Left lung (tissue), 10 donors: ENCODE data around the gene BOD1. TPM values are rescaled to one million over a fixed set of nuclear protein-coding genes. Genes with fewer than 3 reads are reported as not detected.

Source experiments
- ATAC-seq: fragments of 200-7000 bp; cut with Tn5 transposase; one replicate; pipeline ENCODE4 v1.9.1; 2020; ENCODE audit warnings: moderate library complexity
- DNase-seq, 4 donors: peaks; one replicate each; pipeline ENCODE4 v3.0.0-alpha.2; 2013 to 2020
- H3K27ac ChIP-seq, 2 donors: fragments of 200-600 bp; sonication (generic) in 1 of 2; one replicate each; pipeline versions ENCODE4 v1.5.0 to v1.8.0; 2020 to 2021
- H3K27me3 ChIP-seq, 2 donors: fragments of 200-600 bp; sonication (generic) in 1 of 2; one replicate each; pipeline versions ENCODE4 v1.5.0 to v1.8.0; 2020 to 2021
- H3K36me3 ChIP-seq, 2 donors: fragments of 200-600 bp; sonication (generic) in 1 of 2; one replicate each; pipeline versions ENCODE4 v1.5.0 to v1.8.0; 2020 to 2021
- H3K4me1 ChIP-seq, 2 donors: fragments of 200-600 bp; one replicate each; pipeline ENCODE4 v1.8.0; 2021
- H3K4me3 ChIP-seq, 2 donors: fragments of 200-600 bp; sonication (generic) in 1 of 2; one replicate each; pipeline versions ENCODE4 v1.5.0 to v1.8.0; 2020 to 2021; ENCODE audit warnings: mild to moderate bottlenecking in 1 of 2
- H3K9me3 ChIP-seq, 2 donors: fragments of 200-600 bp; sonication (generic) in 1 of 2; one replicate each; pipeline versions ENCODE4 v1.5.0 to v1.8.0; 2020 to 2021
- intact Hi-C, 2 donors: fragments of 100-400 bp; cut with DNase I; formaldehyde crosslinking; loops; one replicate each; pipeline versions ENCODE4 v1.11.2 to v1.14.2; 2022
- polyA plus RNA-seq, 6 donors: library from polyadenylated mRNA; unstranded; fragments of 120-200 nt; gene quantifications; one replicate each; pipeline ENCODE4 v1.2.1, GENCODE V29; 2013; ENCODE audit not compliant: insufficient read length in 6 of 6
- total RNA-seq, 2 donors: library from RNA; stranded (reverse); fragmentation: NEBNext Ultra II Directional; extraction: Animal tissue kit (Norgen Biotek cat#: 25700); gene quantifications; one replicate each; pipeline ENCODE4 v1.2.1, GENCODE V29; 2021
- TF ChIP-seq, protein P1 (sequence below), 2 donors: fragments of 200-600 bp; sonication (generic) in 1 of 2; IDR thresholded peaks; one replicate each; pipeline versions ENCODE4 v1.5.0 to v1.8.0; 2021; ENCODE audit warnings: antibody characterized with exemption in 2 of 2
- donor health status: DM: no; HTN: yes; CAD: no.
- donor health status: DM: no; HTN: no; CAD: no.

BOD1 gene
- total and polyA plus RNA-seq, 8 donors = 37.4 to 156 (median 124) TPM

DNA sequence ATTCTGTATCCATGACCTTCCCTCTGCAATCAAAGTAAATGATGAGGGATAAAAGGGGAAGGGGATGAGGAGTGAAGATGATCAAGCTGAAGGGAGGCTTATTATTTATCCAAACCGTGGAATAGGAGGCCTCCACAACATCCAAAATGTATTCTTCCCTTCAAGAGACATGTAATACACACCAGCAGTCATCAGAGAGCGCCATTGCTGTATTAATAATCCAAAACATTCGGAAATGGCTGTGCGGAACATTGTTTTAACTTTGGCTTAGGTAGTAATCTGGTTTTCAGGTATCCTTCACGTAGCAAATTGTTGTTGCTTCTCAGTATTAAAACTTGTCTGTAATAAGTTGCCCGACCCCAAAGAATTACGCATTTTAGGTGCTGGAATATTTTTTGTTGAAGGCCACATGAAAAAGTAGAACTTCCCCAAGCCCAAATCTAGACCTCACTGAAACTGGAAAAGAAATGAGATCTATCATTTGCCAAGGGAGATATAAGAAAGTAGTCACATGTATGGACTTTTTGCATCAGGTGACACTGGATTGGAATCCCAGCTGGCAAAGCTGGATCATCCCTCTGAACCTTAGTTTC is 2.6 kb upstream of the BOD1 start:
- H3K4me1 ChIP-seq = peaks cover 16 to 28% of the 10 kb centered on the region in 2 donors
- peak in 2 of 4 donors; percentile 44 to 64 for DNase-seq
- TF ChIP-seq, protein P1, sequence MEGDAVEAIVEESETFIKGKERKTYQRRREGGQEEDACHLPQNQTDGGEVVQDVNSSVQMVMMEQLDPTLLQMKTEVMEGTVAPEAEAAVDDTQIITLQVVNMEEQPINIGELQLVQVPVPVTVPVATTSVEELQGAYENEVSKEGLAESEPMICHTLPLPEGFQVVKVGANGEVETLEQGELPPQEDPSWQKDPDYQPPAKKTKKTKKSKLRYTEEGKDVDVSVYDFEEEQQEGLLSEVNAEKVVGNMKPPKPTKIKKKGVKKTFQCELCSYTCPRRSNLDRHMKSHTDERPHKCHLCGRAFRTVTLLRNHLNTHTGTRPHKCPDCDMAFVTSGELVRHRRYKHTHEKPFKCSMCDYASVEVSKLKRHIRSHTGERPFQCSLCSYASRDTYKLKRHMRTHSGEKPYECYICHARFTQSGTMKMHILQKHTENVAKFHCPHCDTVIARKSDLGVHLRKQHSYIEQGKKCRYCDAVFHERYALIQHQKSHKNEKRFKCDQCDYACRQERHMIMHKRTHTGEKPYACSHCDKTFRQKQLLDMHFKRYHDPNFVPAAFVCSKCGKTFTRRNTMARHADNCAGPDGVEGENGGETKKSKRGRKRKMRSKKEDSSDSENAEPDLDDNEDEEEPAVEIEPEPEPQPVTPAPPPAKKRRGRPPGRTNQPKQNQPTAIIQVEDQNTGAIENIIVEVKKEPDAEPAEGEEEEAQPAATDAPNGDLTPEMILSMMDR (IDR thresholded peaks at IDR 0.05) = peak; percentile 61 to 64
- no peak overlapping the region for H3K27ac ChIP-seq
- H3K4me3 ChIP-seq = no peak overlapping the region
- no peaks in the 10 kb centered on the region for H3K36me3 ChIP-seq
- H3K27me3 ChIP-seq = no peaks in the 10 kb centered on the region
- H3K9me3 ChIP-seq = no peaks in the 10 kb centered on the region
- intact Hi-C loops = loop anchor here (2.0 to 10.0 kb wide), 2 partner anchors 354 to 356 kb away; no protein-coding TSS in a partner anchor
- ATAC-seq = peak; percentile 32

DNA sequence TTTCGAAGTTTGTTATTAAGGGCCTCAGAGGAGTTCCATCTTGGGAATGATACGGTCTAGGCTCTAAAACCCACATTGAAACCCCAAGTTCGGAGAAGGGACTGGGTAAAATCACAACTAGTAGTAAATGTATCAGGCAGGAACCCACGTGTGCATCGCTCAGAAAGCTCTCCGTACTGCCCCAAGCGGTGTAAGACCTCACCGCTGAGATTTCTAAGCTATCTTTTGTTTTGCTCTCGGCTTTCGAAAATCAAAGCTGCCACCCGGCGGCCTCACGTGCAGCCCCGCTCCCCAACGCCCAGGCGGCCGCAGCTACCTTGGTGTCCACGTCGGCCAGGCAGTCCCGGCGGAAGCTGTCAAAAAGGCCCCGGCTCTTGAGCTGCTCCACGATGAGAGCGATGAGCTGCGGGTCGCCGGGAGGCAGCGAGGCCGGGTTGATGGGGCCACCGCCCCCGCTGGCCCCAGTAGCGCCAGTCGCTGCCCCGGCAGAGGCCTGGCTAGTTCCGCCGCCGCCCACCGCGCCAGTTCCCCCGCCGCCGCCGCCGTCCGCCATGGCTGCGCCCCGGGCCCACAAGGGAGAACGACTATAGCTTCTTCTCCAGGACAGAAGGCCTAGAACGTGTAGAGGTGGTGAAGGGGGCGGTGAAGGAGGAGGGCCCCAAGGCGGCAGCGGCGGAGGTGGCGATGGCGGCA is 420 bp downstream of the BOD1 start:
- H3K36me3 ChIP-seq = peaks cover 0 to 27% of the 10 kb centered on the region in 2 donors
- H3K4me3 ChIP-seq = peak overlapping the region; percentile 88 to 94
- no peaks in the 10 kb centered on the region for H3K9me3 ChIP-seq
- intact Hi-C loops = loop anchor here in 1 of 2 donors (10.0 kb wide), 1 partner anchor 359 kb away; no protein-coding TSS in a partner anchor
- H3K27me3 ChIP-seq = no peaks in the 10 kb centered on the region
- ATAC-seq (peak; percentile 76), DNase-seq (peak in 3 of 4 donors; percentile 61 to 77 (median 63))
- H3K4me1 ChIP-seq = peaks cover 16 to 42% of the 10 kb centered on the region in 2 donors
- H3K27ac ChIP-seq = peak overlapping the region; percentile 88 to 92
- TF ChIP-seq, protein P1 (IDR thresholded peaks at IDR 0.05) = peak; percentile 42 to 55

DNA sequence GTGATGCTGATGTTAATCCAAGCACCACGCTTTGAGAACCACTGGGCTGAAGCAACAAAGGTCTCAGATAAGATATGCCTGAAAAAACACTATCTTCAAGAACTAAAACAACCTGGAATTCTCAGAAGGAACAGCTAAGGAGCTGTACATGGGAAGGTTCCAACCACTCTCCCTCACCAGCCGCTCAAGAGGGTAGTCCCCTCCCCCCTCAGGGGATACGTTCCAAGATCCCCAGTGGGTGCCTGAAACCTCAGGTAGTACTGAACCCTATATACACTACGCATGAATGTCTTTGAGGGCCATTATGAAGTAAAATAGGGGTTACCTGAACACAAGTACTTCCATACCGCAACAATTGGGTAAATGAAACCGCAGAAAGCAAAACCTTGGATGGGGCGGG is 1.9 kb downstream of the BOD1 start:
- no peak for ATAC-seq
- TF ChIP-seq, protein P1 (IDR thresholded peaks at IDR 0.05) = no peak
- DNase-seq = no peak
- Histone ChIP-seq H3K4me1 (peaks cover 16 to 42% of the 10 kb centered on the region in 2 donors), H3K9me3 (no peaks in the 10 kb centered on the region), H3K27ac (no peak overlapping the region), H3K27me3 (no peaks in the 10 kb centered on the region), H3K4me3 (peak overlapping the region in 1 of 2 donors; percentile 94), H3K36me3 (peaks cover 0 to 41% of the 10 kb centered on the region in 2 donors)
- intact Hi-C loops = loop anchor here in 1 of 2 donors (10.0 kb wide), 1 partner anchor 360 kb away; no protein-coding TSS in a partner anchor

DNA sequence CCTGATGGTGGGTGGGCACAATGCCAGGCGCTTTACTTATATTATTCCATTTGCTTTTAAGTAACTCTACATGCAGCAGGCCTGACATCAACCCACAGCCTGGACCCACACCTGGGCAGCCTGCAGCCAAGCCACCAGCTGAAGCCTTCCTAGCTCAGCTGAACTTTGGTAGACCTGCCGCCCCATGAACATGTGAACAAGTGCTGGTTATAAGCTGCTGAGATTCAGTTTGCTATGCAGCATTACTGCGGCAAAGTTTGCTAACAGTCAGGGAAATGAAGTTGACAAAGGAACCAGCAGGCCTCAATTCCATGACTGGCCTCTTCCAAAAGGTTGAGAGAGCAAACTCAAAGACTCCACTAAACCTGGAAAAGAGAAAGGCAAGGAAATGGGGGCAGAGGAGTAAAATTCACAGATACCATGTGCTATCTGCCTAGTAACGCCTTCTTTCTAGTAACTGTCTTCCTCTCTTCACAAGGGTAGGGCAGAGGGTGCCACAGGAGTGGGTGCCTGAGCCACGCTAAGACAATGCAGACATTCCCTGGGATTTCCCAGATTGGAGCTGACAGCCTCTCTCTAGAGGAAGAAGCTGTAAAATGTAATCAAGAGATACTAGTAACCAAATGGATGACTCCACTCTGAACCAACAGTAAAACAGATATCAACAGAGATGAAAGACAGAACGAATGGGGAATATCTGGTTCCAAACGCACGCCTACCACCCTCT is 2.9 kb downstream of the BOD1 start:
- TF ChIP-seq, protein P1 (IDR thresholded peaks at IDR 0.05) = no peak
- H3K9me3 ChIP-seq = no peaks in the 10 kb centered on the region
- H3K27ac ChIP-seq = no peak overlapping the region
- intact Hi-C loops = loop anchor here in 1 of 2 donors (10.0 kb wide), 1 partner anchor 361 kb away; no protein-coding TSS in a partner anchor
- peaks cover 16 to 40% of the 10 kb centered on the region in 2 donors for H3K4me1 ChIP-seq
- no peak overlapping the region for H3K4me3 ChIP-seq
- H3K27me3 ChIP-seq = no peaks in the 10 kb centered on the region
- H3K36me3 ChIP-seq = peaks cover 0 to 51% of the 10 kb centered on the region in 2 donors
- DNase-seq (peak in 1 of 4 donors; percentile 36), ATAC-seq (no peak)
